Gastrocnemius medialis (tissue), 4 donors: ENCODE measurements around the gene MZT1. TPM values are rescaled to one million over a fixed set of nuclear protein-coding genes. Genes with fewer than 3 reads are reported as not detected.

Source experiments
- ATAC-seq, 2 donors: fragments of 150-250 bp; one replicate each; pipeline ENCODE4 v1.9.1; 2016
- DNase-seq, 2 donors: peaks; one replicate each; pipeline ENCODE4 v3.0.0-alpha.2; 2019
- H3K27ac ChIP-seq, 4 donors: fragments of 200-600 bp; sonication (generic); 1 replicate in 1 of 4; 2 replicates in 3 of 4; pipeline ENCODE4 v1.5.1; 2016 to 2018; ENCODE audit warnings: mild to moderate bottlenecking in 2 of 4, moderate library complexity in 1 of 4
- H3K27me3 ChIP-seq, 3 donors: fragments of 200-600 bp; sonication (generic) in 2 of 3; 1 replicate in 1 of 3; 2 replicates in 2 of 3; pipeline versions ENCODE4 v1.5.1 to v1.6.0; 2016 to 2019; ENCODE audit warnings: mild to moderate bottlenecking in 1 of 3, moderate library complexity in 1 of 3
- H3K36me3 ChIP-seq, 2 donors: fragments of 200-600 bp; sonication (generic) in 1 of 2; one replicate each; pipeline ENCODE4 v1.5.1; 2017 to 2018
- H3K4me1 ChIP-seq, 2 donors: fragments of 200-600 bp; sonication (generic) in 1 of 2; one replicate each; pipeline ENCODE4 v1.5.1; 2016 to 2017; ENCODE audit warnings: mild to moderate bottlenecking in 2 of 2
- H3K4me3 ChIP-seq, 4 donors: fragments of 200-600 bp; sonication (generic) in 3 of 4; 1 replicate in 1 of 4; 2 replicates in 3 of 4; pipeline ENCODE4 v1.5.1; 2016 to 2019; ENCODE audit warnings: mild to moderate bottlenecking in 2 of 4
- H3K9me3 ChIP-seq, 3 donors: fragments of 200-600 bp; sonication (generic) in 2 of 3; 1 replicate in 1 of 3; 2 replicates in 2 of 3; pipeline ENCODE4 v1.5.1; 2016 to 2019
- CTCF ChIP-seq, 5 experiments: fragments of 450-650 bp in 3 of 5; fragments of 200-600 bp in 2 of 5; sonication (generic) in 2 of 5; IDR thresholded peaks in 4 of 5; conservative IDR thresholded peaks in 1 of 5; 1 replicate in 4 of 5; 2 replicates in 1 of 5; pipeline ENCODE4 v1.5.1; 2016 to 2019; ENCODE audit warnings: antibody characterized with exemption in 5 of 5, mild to moderate bottlenecking in 3 of 5, moderate library complexity in 3 of 5
- POLR2A ChIP-seq, 2 donors: fragments of 450-650 bp; IDR thresholded peaks; one replicate each; pipeline ENCODE4 v1.6.1; 2017; ENCODE audit warnings: antibody characterized with exemption in 2 of 2, mild to moderate bottlenecking in 2 of 2, moderate library complexity in 2 of 2
- in situ Hi-C, 4 donors: fragments of 200-750 bp; cut with MboI; loops; one replicate each; pipeline versions ENCODE4 v1.15.0 to v1.8.0; 2017; ENCODE audit warnings: low sequenced_read_pairs in 4 of 4
- intact Hi-C: fragments of 100-400 bp; cut with DNase I; formaldehyde crosslinking; loops from one replicate; pipeline ENCODE4 v1.15.1; 2023; ENCODE audit warnings: low total_unique reads
- total RNA-seq, 4 donors: library from RNA; depleted of rRNA; stranded (reverse); fragments of >200 nt; gene quantifications; one replicate each; pipeline versions ENCODE4 v1.1.0 to v1.2.3, GENCODE V29; 2016

The MZT1 gene
- total RNA-seq, 4 donors from 2014 or later = 7.7 to 17.0 (median 10.7) TPM

DNA sequence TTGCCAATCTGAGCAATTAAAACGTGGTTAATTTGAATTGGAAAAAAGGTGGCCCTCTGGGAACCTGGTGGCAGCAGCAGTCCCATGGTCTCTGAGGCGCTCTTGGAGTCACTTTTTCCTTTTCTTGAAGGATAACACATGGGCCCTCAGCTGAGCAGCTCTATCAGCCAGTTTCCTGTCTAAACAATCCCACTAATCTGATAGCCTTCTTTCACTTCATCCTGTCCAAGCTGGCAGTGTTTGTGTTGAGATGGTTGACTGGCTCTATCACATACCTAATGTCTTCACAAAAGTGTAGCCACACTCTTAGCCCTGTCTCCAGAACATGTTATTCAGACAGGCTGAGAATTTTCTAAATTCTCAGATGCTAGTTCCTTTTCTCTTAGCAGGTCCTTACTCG, 10.7 kb downstream of the MZT1 start:
- no peaks in the 10 kb centered on the region for H3K27me3 ChIP-seq
- intact Hi-C loops (no loop called here), in situ Hi-C loops (no loop called here)
- TF ChIP-seq CTCF (IDR thresholded peaks at IDR 0.05 in 4 of 5, conservative IDR thresholded peaks at IDR 0.05 in 1 of 5) (no peak), POLR2A (IDR thresholded peaks at IDR 0.05) (no peak)
- H3K27ac ChIP-seq = no peak overlapping the region
- H3K4me3 ChIP-seq = no peak overlapping the region
- no peak for ATAC-seq
- DNase-seq = no peak
- H3K4me1 ChIP-seq = no peaks in the 10 kb centered on the region
- H3K36me3 ChIP-seq = peaks cover 0 to 30% of the 10 kb centered on the region in 2 donors
- no peaks in the 10 kb centered on the region for H3K9me3 ChIP-seq

- Histone ChIP-seq H3K4me3 (no peak overlapping the region), H3K27ac (no peak overlapping the region), H3K9me3 (no peaks in the 10 kb centered on the region), H3K4me1 (no peaks in the 10 kb centered on the region), H3K27me3 (no peaks in the 10 kb centered on the region), H3K36me3 (no peaks in the 10 kb centered on the region)
- in situ Hi-C loops (no loop called here), intact Hi-C loops (no loop called here)
- no peak for ATAC-seq
- no peak for DNase-seq
- TF ChIP-seq CTCF (IDR thresholded peaks at IDR 0.05 in 4 of 5, conservative IDR thresholded peaks at IDR 0.05 in 1 of 5) = no peak
- no peak for TF ChIP-seq POLR2A (IDR thresholded peaks at IDR 0.05)
Observed at GRCh38 chr13:72700509-72700908, 26.9 kb downstream of the MZT1 start.

GRCh38 chr13:72698164-72698563, 29.3 kb downstream of the MZT1 start:
- ATAC-seq (no peak), DNase-seq (no peak)
- Histone ChIP-seq H3K27ac (no peak overlapping the region), H3K27me3 (no peaks in the 10 kb centered on the region), H3K9me3 (no peaks in the 10 kb centered on the region), H3K4me3 (no peak overlapping the region), H3K4me1 (no peaks in the 10 kb centered on the region), H3K36me3 (no peaks in the 10 kb centered on the region)
- in situ Hi-C loops = no loop called here
- intact Hi-C loops = no loop called here
- no peak for TF ChIP-seq CTCF (IDR thresholded peaks at IDR 0.05 in 4 of 5, conservative IDR thresholded peaks at IDR 0.05 in 1 of 5)
- TF ChIP-seq POLR2A (IDR thresholded peaks at IDR 0.05) = no peak

- H3K4me3 ChIP-seq = no peak overlapping the region
- H3K9me3 ChIP-seq = no peaks in the 10 kb centered on the region
- H3K36me3 ChIP-seq = no peaks in the 10 kb centered on the region
- in situ Hi-C loops (no loop called here), intact Hi-C loops (no loop called here)
- DNase-seq = no peak
- ATAC-seq = no peak
- TF ChIP-seq CTCF (IDR thresholded peaks at IDR 0.05 in 4 of 5, conservative IDR thresholded peaks at IDR 0.05 in 1 of 5) (no peak), POLR2A (IDR thresholded peaks at IDR 0.05) (no peak)
- no peak overlapping the region for H3K27ac ChIP-seq
- H3K27me3 ChIP-seq = peaks cover 0 to 2% (median 0%) of the 10 kb centered on the region in 3 donors
- H3K4me1 ChIP-seq = no peaks in the 10 kb centered on the region
Observed at GRCh38 chr13:72696579-72696978, 30.9 kb downstream of the MZT1 start.

- no peaks in the 10 kb centered on the region for H3K4me1 ChIP-seq
- no peaks in the 10 kb centered on the region for H3K9me3 ChIP-seq
- TF ChIP-seq POLR2A (IDR thresholded peaks at IDR 0.05) = no peak
- no peak for TF ChIP-seq CTCF (IDR thresholded peaks at IDR 0.05 in 4 of 5, conservative IDR thresholded peaks at IDR 0.05 in 1 of 5)
- DNase-seq (no peak), ATAC-seq (no peak)
- no peaks in the 10 kb centered on the region for H3K36me3 ChIP-seq
- H3K27me3 ChIP-seq = peaks cover 0 to 2% (median 0%) of the 10 kb centered on the region in 3 donors
- in situ Hi-C loops = no loop called here
- H3K4me3 ChIP-seq = no peak overlapping the region
- H3K27ac ChIP-seq = no peak overlapping the region
- intact Hi-C loops = no loop called here
Observed at GRCh38 chr13:72694314-72694713, 33.1 kb downstream of the MZT1 start.
